ENCODE results near the gene TPK1. TPM values are rescaled to one million over a fixed set of nuclear protein-coding genes. Genes with fewer than 3 reads are reported as not detected.

The TPK1 gene
- total and polyA plus RNA-seq, 2 of the 8 experiments (the other 6 are each of a cell fraction or from before 2014, with no cell fraction given), result 1.9 to 2.7 TPM

GRCh38 chr7:144516729-144517525 is 318.9 kb downstream of the TPK1 start:
- Histone ChIP-seq H2BK20ac (ENCODE audit: low read length) (no peak overlapping the region), H3K56ac (replicated peaks; ENCODE audit: insufficient read length, low read depth, low read length) (no peak overlapping the region), H3K9ac (replicated peaks in 1 of 4; ENCODE audit: extremely low read depth in 1 of 4, low read depth in 3 of 4, low read length in 3 of 4) (no peak overlapping the region), H2BK120ac (replicated peaks; ENCODE audit: low read depth, low read length) (no peak overlapping the region), H3K79me1 (ENCODE audit: low read depth, low read length) (no peaks in the 10 kb centered on the region), H3K27ac (ENCODE audit: low read depth, low read length) (no peak overlapping the region), H3K27me3 (replicated peaks in 1 of 4; ENCODE audit: control insufficient read depth in 3 of 4, extremely low read depth in 1 of 4, insufficient read depth in 3 of 4, low read length in 3 of 4) (no peaks in the 10 kb centered on the region), H2AK5ac (ENCODE audit: low read depth, low read length) (no peak overlapping the region), H4K8ac (ENCODE audit: extremely low read depth, insufficient read depth, low read length) (no peak overlapping the region), H3K14ac (ENCODE audit: insufficient read length) (no peak overlapping the region), H3K36me3 (ENCODE audit: control insufficient read depth in 2 of 4, insufficient read depth in 4 of 4, low read length in 3 of 4) (no peaks in the 10 kb centered on the region), H3K79me2 (ENCODE audit: control insufficient read depth in 1 of 2, insufficient read depth in 2 of 2, low read length in 2 of 2) (no peaks in the 10 kb centered on the region), H4K5ac (ENCODE audit: insufficient read length, low read depth, low read length) (no peak overlapping the region), H3K4ac (replicated peaks; ENCODE audit: insufficient read length, low read depth, low read length) (no peak overlapping the region), H3K23ac (ENCODE audit: insufficient read length) (no peak overlapping the region), H4K91ac (replicated peaks; ENCODE audit: insufficient read length, low read length) (no peak overlapping the region), H3K23me2 (ENCODE audit: low read depth, low read length) (no peaks in the 10 kb centered on the region), H4K20me1 (replicated peaks in 1 of 2; ENCODE audit: control insufficient read depth in 1 of 2, insufficient read depth in 2 of 2, low read length in 2 of 2) (no peaks in the 10 kb centered on the region), H3K9me3 (ENCODE audit: insufficient read depth in 2 of 2, low read depth in 1 of 2, low read length in 1 of 2) (no peaks in the 10 kb centered on the region), H3K4me2 (ENCODE audit: insufficient read depth in 1 of 2, low read depth in 2 of 2, low read length in 2 of 2) (no peak overlapping the region), H2BK15ac (ENCODE audit: low read length) (no peak overlapping the region), H3K18ac (ENCODE audit: extremely low read depth, low read length) (no peak overlapping the region), H3K4me3 (ENCODE audit: extremely low read depth in 1 of 4, insufficient read depth in 2 of 4, low read depth in 3 of 4, low read length in 4 of 4) (no peak overlapping the region), H3K4me1 (replicated peaks in 1 of 4; ENCODE audit: control insufficient read depth in 3 of 4, insufficient read depth in 4 of 4, low read length in 3 of 4) (peaks cover 0 to 12% (median 4%) of the 10 kb centered on the region in 4 experiments; a peak in 3 of 7 replicates), H2BK12ac (ENCODE audit: low read depth, low read length) (no peak overlapping the region), H2BK5ac (ENCODE audit: low read depth, low read length) (no peak overlapping the region), H2AFZ (ENCODE audit: low read length) (no peak overlapping the region)
- 77% methylated on average over 3 of the region's 3 CpGs; no CpG with 5 or more reads in 1 of the 2 experiments for WGBS, 2 experiments (ENCODE audit: extremely low coverage in 1 of 2, insufficient coverage in 1 of 2, insufficient read length in 1 of 2, insufficient replicate concordance in 2 of 2, low coverage in 1 of 2, low lambda C conversion rate in 2 of 2, missing lambda C conversion rate in 1 of 2)
- ChIA-PET POLR2A (ENCODE audit: partially characterized antibody) (interaction anchor here (1.0 kb wide), 1 partner anchor 17 kb away, joined by 3 read pairs; no protein-coding TSS in a partner anchor), CTCF (ENCODE audit: partially characterized antibody) (interaction anchor here (1.3 kb wide), 1 partner anchor 9 kb away, joined by 5 read pairs; no protein-coding TSS in a partner anchor)
- FAIRE-seq, result peak; percentile 19
- TF ChIP-seq JUN (IDR thresholded peaks at IDR 0.05; ENCODE audit: low read depth, low read length) (no peak), KDM1A (IDR thresholded peaks at IDR 0.05; ENCODE audit: borderline replicate concordance, low read length) (no peak)
- DNase-seq (ENCODE audit: low read depth in 1 of 2, low spot score in 2 of 2), result no peak

All from H1 (cell line).